Measurements from ENCODE around the gene ARIH1. TPM values are rescaled to one million over a fixed set of nuclear protein-coding genes. Genes with fewer than 3 reads are reported as not detected.

Gene ARIH1
- total RNA-seq, 1 donor from 2014 or later = 171 TPM

DNA sequence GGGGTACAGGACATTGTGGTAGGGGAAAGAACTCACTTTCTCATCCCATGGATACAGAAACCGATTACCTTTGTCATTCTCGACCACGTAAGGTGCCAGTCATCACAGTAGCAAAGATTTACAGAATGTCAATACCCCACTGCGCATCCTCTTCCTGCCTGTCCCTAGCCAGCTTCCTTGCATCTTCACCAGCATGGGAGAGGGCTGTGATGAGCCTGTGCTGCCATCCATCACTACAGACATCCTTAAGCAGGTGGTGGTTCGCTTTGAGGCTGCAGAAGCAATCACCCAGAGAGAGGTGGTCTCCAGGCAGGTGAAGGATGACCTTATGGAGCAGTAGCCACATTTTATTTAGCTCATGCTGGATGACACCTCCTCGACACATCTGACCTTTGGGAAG lies 23.3 kb upstream of the ARIH1 start:
- H3K4me3 Mint-ChIP-seq (ENCODE audit: low read depth) = no peak overlapping the region
- H3K27me3 Mint-ChIP-seq = peaks cover 11% of the 10 kb centered on the region
- no peaks in the 10 kb centered on the region for H3K9me3 Mint-ChIP-seq (ENCODE audit: low read depth)
- DNase-seq (ENCODE audit: low spot score, unreplicated experiment) = no peak
- no peaks in the 10 kb centered on the region for H3K4me1 Mint-ChIP-seq (ENCODE audit: low read depth)
- H3K27ac Mint-ChIP-seq = no peak overlapping the region
- TF ChIP-seq, protein P1, sequence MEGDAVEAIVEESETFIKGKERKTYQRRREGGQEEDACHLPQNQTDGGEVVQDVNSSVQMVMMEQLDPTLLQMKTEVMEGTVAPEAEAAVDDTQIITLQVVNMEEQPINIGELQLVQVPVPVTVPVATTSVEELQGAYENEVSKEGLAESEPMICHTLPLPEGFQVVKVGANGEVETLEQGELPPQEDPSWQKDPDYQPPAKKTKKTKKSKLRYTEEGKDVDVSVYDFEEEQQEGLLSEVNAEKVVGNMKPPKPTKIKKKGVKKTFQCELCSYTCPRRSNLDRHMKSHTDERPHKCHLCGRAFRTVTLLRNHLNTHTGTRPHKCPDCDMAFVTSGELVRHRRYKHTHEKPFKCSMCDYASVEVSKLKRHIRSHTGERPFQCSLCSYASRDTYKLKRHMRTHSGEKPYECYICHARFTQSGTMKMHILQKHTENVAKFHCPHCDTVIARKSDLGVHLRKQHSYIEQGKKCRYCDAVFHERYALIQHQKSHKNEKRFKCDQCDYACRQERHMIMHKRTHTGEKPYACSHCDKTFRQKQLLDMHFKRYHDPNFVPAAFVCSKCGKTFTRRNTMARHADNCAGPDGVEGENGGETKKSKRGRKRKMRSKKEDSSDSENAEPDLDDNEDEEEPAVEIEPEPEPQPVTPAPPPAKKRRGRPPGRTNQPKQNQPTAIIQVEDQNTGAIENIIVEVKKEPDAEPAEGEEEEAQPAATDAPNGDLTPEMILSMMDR (IDR thresholded peaks at IDR 0.05; ENCODE audit: unreplicated experiment) = no peak
- H3K36me3 Mint-ChIP-seq (ENCODE audit: insufficient read depth) = no peaks in the 10 kb centered on the region

DNA sequence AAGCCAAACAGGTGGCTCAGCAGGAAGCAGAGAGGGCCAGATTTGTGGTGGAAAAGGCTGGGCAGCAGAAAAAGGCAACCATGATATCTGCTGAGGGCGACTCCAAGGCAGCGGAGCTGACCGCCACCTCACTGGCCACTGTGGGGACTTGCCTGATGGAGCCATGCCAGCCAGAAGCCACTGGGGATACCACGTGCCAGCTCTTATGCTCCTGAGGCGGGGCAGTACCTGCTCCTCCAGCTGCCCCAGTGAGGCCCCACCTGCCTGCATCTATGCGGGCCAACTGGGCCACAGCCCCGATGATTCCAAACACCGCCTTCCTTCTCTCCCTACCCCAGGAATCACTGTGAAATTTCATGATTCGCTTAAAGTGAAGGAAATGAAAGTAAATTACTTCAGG lies 22.9 kb upstream of the ARIH1 start:
- DNase-seq (ENCODE audit: low spot score, unreplicated experiment) = no peak
- peaks cover 11% of the 10 kb centered on the region for H3K27me3 Mint-ChIP-seq
- no peaks in the 10 kb centered on the region for H3K36me3 Mint-ChIP-seq (ENCODE audit: insufficient read depth)
- TF ChIP-seq, protein P1 (IDR thresholded peaks at IDR 0.05; ENCODE audit: unreplicated experiment) = no peak
- H3K9me3 Mint-ChIP-seq (ENCODE audit: low read depth) = no peaks in the 10 kb centered on the region
- no peak overlapping the region for H3K27ac Mint-ChIP-seq
- no peak overlapping the region for H3K4me3 Mint-ChIP-seq (ENCODE audit: low read depth)
- H3K4me1 Mint-ChIP-seq (ENCODE audit: low read depth) = no peaks in the 10 kb centered on the region

DNA sequence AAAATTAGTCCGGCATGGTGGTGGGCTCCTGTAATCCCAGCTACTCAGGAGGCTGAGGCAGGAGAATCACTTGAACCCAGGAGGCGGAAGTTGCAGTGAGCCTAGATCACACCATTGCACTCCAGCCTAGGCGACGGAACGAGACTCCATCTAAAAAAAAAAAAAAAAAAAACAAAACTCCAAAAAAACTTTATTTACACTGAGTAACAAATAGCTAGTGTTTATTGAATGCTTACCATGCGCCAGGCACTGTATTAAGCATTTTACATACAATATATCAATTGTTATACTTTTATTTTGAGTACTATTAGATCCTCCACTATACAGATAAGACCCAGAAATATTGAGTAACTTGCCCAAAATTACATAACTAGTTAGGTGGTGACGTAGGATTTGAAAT lies 17.4 kb upstream of the ARIH1 start:
- H3K9me3 Mint-ChIP-seq (ENCODE audit: low read depth) = no peaks in the 10 kb centered on the region
- no peak overlapping the region for H3K4me3 Mint-ChIP-seq (ENCODE audit: low read depth)

DNA sequence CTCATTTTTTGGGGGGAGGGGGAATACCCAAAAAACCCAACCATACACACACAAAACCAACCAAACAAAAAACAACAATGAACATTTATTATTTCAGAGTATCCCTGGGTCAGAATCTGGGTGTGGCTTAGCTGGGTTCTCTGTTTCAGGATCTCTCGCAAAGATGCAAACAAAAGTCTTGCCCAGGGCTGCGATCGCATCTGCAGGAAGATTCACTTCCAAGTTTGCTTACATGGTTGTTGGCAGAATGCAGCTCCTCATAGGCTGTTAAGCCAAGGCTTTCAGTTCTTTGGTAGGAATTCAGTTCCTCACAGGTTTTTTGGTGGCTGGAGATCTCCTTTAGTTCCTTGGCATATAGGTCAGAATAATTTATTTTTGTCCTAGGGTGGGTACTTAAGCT lies 13.7 kb upstream of the ARIH1 start:
- TF ChIP-seq, protein P1 (IDR thresholded peaks at IDR 0.05; ENCODE audit: unreplicated experiment) = no peak
- Mint-ChIP-seq H3K4me3 (ENCODE audit: low read depth) (no peak overlapping the region), H3K9me3 (ENCODE audit: low read depth) (no peaks in the 10 kb centered on the region), H3K36me3 (ENCODE audit: insufficient read depth) (no peaks in the 10 kb centered on the region), H3K27ac (no peak overlapping the region), H3K4me1 (ENCODE audit: low read depth) (no peaks in the 10 kb centered on the region), H3K27me3 (peaks cover 3% of the 10 kb centered on the region)
- DNase-seq (ENCODE audit: low spot score, unreplicated experiment) = no peak

More for the DNA sequence above, 17.4 kb upstream of the ARIH1 start:
- TF ChIP-seq, protein P1 (IDR thresholded peaks at IDR 0.05; ENCODE audit: unreplicated experiment) = no peak
- Mint-ChIP-seq H3K4me1 (ENCODE audit: low read depth) (no peaks in the 10 kb centered on the region), H3K27me3 (peaks cover 5% of the 10 kb centered on the region), H3K27ac (no peak overlapping the region), H3K36me3 (ENCODE audit: insufficient read depth) (no peaks in the 10 kb centered on the region)
- DNase-seq (ENCODE audit: low spot score, unreplicated experiment) = no peak

DNA sequence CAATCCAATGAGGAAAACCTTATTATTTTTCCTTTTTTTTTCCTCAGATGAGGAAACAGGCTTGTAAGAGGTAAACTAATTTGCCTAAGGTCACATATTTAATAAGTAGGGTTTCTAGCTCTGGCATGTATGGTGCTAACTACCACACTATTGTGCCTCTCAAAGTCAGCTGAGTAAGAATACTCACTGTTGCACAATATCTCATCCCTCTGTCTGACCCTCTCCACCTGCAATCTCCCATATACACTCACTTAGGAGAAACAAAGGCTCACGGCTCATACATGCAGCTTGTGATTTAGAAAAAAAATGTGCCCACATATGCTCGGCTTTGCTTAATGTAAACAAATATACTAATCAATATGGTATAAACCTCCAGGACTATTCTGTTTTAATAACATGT lies 10.4 kb upstream of the ARIH1 start:
- TF ChIP-seq, protein P1 (IDR thresholded peaks at IDR 0.05; ENCODE audit: unreplicated experiment) = no peak
- H3K9me3 Mint-ChIP-seq (ENCODE audit: low read depth) = no peaks in the 10 kb centered on the region
- H3K27me3 Mint-ChIP-seq = peaks cover 3% of the 10 kb centered on the region
- DNase-seq (ENCODE audit: low spot score, unreplicated experiment) = no peak
- no peak overlapping the region for H3K4me3 Mint-ChIP-seq (ENCODE audit: low read depth)
- no peaks in the 10 kb centered on the region for H3K4me1 Mint-ChIP-seq (ENCODE audit: low read depth)
- H3K36me3 Mint-ChIP-seq (ENCODE audit: insufficient read depth) = no peaks in the 10 kb centered on the region
- no peak overlapping the region for H3K27ac Mint-ChIP-seq

Measured in progenitor cell of endocrine pancreas (in vitro differentiated cells).